ENCODE measurements around the gene KIF21B. TPM values are rescaled to one million over a fixed set of nuclear protein-coding genes. Genes with fewer than 3 reads are reported as not detected.

The KIF21B gene, protein sequence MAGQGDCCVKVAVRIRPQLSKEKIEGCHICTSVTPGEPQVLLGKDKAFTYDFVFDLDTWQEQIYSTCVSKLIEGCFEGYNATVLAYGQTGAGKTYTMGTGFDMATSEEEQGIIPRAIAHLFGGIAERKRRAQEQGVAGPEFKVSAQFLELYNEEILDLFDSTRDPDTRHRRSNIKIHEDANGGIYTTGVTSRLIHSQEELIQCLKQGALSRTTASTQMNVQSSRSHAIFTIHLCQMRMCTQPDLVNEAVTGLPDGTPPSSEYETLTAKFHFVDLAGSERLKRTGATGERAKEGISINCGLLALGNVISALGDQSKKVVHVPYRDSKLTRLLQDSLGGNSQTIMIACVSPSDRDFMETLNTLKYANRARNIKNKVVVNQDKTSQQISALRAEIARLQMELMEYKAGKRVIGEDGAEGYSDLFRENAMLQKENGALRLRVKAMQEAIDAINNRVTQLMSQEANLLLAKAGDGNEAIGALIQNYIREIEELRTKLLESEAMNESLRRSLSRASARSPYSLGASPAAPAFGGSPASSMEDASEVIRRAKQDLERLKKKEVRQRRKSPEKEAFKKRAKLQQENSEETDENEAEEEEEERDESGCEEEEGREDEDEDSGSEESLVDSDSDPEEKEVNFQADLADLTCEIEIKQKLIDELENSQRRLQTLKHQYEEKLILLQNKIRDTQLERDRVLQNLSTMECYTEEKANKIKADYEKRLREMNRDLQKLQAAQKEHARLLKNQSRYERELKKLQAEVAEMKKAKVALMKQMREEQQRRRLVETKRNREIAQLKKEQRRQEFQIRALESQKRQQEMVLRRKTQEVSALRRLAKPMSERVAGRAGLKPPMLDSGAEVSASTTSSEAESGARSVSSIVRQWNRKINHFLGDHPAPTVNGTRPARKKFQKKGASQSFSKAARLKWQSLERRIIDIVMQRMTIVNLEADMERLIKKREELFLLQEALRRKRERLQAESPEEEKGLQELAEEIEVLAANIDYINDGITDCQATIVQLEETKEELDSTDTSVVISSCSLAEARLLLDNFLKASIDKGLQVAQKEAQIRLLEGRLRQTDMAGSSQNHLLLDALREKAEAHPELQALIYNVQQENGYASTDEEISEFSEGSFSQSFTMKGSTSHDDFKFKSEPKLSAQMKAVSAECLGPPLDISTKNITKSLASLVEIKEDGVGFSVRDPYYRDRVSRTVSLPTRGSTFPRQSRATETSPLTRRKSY (N-terminal part only)
- polyA plus RNA-seq (2014; cell fraction: cytosol; rRNA removed) = 5.3 and 6.0 TPM in 2 replicates
- polyA plus RNA-seq (2014; cell fraction: nucleus; rRNA removed) = 7.1 and 12.0 TPM in 2 replicates

DNA sequence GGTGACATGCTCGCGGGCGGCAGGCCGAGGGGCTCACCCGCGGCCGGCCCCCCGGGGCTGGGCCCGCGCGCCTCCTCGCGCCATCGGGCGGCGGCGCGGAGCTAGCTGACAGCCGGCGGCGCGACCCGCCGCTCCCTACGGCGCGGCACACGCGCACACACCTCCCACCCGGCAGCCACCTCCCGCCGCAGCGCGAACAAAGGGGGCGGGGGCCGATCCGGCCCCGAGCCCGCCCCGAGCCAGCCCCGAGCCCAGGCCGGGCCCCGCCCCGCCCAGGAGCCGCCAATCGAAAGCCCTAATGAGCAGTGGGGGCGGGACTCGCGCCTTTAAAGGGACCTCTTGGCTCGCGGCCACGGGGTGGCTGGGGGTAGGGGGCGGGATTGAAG is at the start of gene KIF21B:
Gene KIF21B, minus strand, starts transcription at position 198 of the 386 bp plus-strand sequence. CDS start 331 bp downstream, outside the sequence.
- DNase-seq (ENCODE audit: low spot score) = peak; percentile 84

DNA sequence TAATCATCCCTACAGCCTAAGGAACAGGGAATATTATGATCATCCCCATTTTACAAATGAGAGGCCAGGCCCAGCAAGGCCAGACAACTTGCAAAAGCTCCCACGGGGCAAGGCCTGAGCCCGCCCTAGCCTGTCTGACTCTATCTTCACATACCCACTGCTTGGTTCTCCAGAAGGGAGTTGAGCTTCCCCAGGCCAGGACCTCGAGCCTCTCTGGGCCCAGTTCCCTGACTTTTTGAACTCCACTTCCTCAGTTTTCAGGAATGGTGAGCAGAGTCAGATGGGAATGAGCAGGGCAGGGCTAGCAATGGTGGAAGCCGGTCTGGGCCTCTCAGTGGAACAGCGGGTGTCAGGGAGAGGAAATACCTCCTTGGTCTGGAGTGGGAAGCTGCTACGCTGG is 49.4 kb upstream of the KIF21B start:
- DNase-seq (ENCODE audit: low spot score) = no peak

DNA sequence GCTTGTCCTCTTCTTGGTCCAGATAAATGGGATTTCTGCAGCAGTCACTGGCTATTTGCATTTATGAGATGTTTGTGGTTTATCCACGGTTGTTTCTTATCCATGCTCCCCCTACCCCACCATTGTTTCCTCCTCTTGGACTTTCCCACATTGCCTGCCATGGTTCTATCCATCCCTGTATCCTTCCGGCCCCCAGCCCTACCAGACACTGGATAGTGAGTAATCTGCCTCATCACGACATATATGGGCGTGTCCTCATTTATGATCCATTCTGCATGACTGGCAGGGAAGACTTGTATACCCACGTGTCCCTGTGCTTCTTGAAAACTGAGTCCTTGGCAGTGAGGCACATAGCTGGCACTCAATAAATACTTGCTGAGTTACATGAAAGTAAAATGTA is 48.6 kb upstream of the KIF21B start:
- no peak for DNase-seq (ENCODE audit: low spot score)

- DNase-seq (ENCODE audit: low spot score) = no peak
These were observed 46.1 kb upstream of the KIF21B start for GRCh38 chr1:201069636-201070035.

DNA sequence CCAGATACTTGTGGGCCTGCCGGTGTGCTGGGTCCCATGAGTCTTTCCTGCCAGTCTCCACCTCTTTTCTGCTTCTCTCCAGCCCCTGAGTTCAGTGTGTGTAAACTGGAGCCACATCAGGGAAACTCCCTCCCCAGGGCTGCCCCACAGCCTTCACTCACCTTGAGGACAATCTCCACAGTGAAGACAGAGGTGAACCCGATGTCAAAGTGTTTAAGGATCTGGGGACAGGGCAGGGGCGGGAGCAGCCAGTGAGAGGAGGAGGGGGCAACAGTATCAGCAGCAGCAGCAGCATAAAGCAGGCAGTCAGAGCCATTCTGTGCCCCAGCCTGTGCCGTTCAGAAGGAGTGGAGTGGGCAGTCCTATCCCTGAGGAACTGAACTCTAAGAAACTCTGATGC is 45.5 kb upstream of the KIF21B start:
- no peak for DNase-seq (ENCODE audit: low spot score)

DNA sequence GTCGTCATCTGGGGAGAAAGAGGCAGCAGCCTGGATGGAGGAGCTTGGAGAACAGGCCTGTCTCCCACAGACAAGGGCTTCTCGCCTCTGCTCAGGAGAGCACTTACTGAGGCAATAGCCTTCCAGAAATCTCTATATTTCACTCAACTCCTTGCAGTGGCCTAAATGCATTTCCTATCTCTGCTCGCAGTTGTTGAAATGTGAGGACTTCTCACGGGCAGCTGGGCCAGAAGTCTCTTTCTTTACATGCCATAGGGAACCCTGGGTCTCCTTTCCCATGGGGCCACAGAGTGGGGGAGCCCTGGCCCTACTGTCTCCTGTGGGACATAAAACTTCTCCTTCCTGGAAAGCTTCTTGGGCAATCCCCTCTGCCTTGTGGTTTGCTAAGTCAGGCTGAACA is 43.5 kb upstream of the KIF21B start:
- no peak for DNase-seq (ENCODE audit: low spot score)

DNA sequence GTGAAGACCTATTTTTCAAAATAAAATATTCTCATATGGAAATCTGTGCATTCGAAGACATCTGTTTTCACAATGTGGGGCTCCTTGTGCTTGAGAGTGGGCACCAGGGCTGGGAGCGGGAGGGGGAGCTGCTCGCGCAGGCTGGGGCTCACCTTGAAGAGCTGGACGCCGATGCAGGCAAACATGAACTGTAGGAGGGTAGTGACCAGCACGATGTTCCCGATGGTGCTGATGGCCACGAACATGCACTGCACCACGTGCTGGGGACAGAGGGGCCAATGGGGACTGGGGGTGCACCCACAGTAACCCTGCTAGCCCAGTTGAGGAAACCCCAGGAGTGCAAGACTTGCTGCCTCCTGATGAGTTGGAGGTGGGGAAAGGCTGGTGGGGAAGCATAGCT is 42.2 kb upstream of the KIF21B start:
- no peak for DNase-seq (ENCODE audit: low spot score)

DNA sequence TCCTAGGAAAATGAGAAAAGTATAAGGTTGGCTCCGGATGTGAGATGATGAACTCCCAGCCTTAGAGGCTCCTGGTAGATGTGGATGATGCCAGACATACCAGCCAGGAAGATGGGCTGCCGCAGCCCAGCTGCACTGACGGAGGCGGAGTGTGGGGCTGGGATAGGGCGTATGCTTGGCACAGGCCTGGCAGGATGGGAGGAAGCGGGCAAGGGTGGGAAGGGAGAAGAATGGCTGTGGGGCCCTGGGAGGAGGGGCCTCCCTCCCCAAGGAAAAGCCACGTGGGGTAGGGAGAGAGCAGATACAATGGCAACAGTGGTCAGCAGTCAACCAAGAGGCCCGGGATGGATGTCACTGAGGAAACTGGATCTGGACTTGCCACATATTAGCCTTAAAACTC is 41.3 kb upstream of the KIF21B start:
- DNase-seq (ENCODE audit: low spot score) = no peak

- DNase-seq (ENCODE audit: low spot score) = no peak
These were observed 39.6 kb upstream of the KIF21B start for GRCh38 chr1:201063145-201063544.

- no peak for DNase-seq (ENCODE audit: low spot score)
These were observed 39.1 kb upstream of the KIF21B start for GRCh38 chr1:201062511-201063091.

GRCh38 chr1:201061886-201062285 is 38.4 kb upstream of the KIF21B start:
- no peak for DNase-seq (ENCODE audit: low spot score)

GRCh38 chr1:201061049-201061448 is 37.5 kb upstream of the KIF21B start:
- no peak for DNase-seq (ENCODE audit: low spot score)

DNA sequence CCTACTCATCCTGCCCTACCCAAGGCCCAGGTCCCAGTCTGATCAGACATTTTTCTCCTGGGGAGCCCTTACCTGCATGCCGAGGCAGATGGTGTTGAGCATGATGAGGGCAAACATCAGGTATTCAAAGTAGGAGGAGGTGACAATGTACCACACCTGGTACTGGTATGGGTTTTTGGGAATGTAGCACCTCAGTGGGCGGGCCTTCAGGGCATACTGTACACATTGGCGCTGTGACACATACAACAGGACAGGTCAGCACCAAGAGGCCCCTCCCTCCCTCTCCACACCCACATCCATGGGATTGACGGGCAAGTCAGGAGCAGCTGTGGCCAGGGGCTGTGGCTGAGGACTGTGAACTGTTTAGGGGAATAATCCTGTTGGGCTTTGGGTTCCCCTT is 37.1 kb upstream of the KIF21B start:
- DNase-seq (ENCODE audit: low spot score) = no peak

GRCh38 chr1:201059871-201060555 is 36.5 kb upstream of the KIF21B start:
- DNase-seq (ENCODE audit: low spot score) = no peak

DNA sequence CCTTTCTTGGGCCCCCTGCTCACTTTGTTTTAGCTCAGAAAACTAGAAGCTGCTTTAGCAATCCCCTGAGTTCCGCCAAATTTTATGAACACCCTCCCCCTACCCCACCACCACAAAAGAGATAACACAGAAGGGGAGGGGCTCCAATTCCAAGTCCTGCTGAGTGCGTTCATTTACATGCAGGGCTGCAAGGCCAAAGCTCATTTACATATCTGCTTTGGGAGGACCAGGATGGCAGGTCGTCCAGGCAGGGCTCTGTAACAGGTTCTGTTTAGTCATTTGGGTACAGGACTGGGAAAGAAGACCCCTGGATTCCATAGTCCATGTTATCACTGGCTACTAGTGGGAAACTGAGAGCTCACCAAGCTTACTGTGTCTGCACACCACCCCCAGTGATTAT is 35.9 kb upstream of the KIF21B start:
- DNase-seq (ENCODE audit: low spot score) = no peak

- no peak for DNase-seq (ENCODE audit: low spot score)
These were observed 30.6 kb upstream of the KIF21B start for GRCh38 chr1:201054091-201054543.

- DNase-seq (ENCODE audit: low spot score) = peak; percentile 42
These were observed 29.8 kb upstream of the KIF21B start for GRCh38 chr1:201053155-201053860.

DNA sequence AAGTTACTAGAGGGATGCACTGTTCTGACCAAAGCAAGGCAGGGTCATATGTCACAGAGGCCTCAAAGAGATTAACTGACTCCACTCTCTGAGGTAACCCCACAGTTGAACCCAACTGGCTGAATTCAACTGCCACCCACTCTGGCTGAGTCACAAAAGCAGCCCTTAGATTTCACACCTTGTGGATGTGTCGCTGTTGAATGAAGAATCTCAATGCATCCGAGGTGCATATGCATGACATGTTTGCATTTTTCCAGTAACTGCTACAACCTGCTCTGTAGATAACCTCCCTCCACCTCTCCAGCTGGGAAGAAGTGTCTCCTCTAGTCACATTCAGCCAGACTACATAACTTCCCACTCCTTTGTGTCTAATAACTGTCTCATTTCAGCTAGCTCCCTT is 27.9 kb upstream of the KIF21B start:
- no peak for DNase-seq (ENCODE audit: low spot score)

- DNase-seq (ENCODE audit: low spot score) = no peak
These were observed 27.2 kb upstream of the KIF21B start for GRCh38 chr1:201050515-201051277.
